A673 (cell line): ENCODE measurements around the gene NKX2-3. TPM values are rescaled to one million over a fixed set of nuclear protein-coding genes. Genes with fewer than 3 reads are reported as not detected.

Experiments used
- BruUV-seq: library from RNA; stranded (reverse); fragments of 400-500 nt; replicated peaks from 2 replicates; lab custom pipeline; 2021; lab: Mats Ljungman, UMichigan
- CTCF ChIA-PET: fragments of 300-600 bp; sonication (Branson Sonifier 250); formaldehyde crosslinking; loops from one replicate; lab custom pipeline; 2022; ENCODE audit warnings: antibody characterized with exemption; lab: Charles Lee
- POLR2A ChIA-PET: fragments of 300-600 bp; sonication (Branson Sonifier 250); formaldehyde crosslinking; loops from one replicate; lab custom pipeline; 2022; ENCODE audit warnings: antibody characterized with exemption; ENCODE audit not compliant: low non-redundant PET; lab: Charles Lee
- DNase-seq: peaks from one replicate; pipeline ENCODE4 v3.0.0-alpha.2; 2015; ENCODE audit warnings: low spot score
- H3K27ac ChIP-seq: fragments of 200-600 bp; sonication (generic); 2 replicates; pipeline ENCODE4 v1.5.1; 2016; ENCODE audit warnings: mixed run types, low read depth, mild to moderate bottlenecking, mixed read lengths, antibody characterized with exemption, low read length; ENCODE audit not compliant: poor library complexity, severe bottlenecking
- H3K27me3 ChIP-seq: fragments of 200-600 bp; sonication (generic); replicated peaks from 2 replicates; pipeline ENCODE4 v1.6.1; 2017; ENCODE audit warnings: mixed run types, low read depth, mild to moderate bottlenecking, mixed read lengths, antibody characterized with exemption, low read length; ENCODE audit not compliant: insufficient read depth, poor library complexity
- H3K36me3 ChIP-seq: fragments of 200-600 bp; sonication (generic); 2 replicates; pipeline ENCODE4 v1.6.1; 2016; ENCODE audit warnings: mixed run types, mild to moderate bottlenecking, mixed read lengths, antibody characterized with exemption, low read length; ENCODE audit not compliant: insufficient read depth, poor library complexity, severe bottlenecking
- H3K4me1 ChIP-seq: fragments of 200-600 bp; sonication (generic); 2 replicates; pipeline ENCODE4 v1.6.1; 2017; ENCODE audit warnings: mixed run types, mild to moderate bottlenecking, mixed read lengths, antibody characterized with exemption, low read length; ENCODE audit not compliant: insufficient read depth, poor library complexity, severe bottlenecking
- H3K4me3 ChIP-seq: fragments of 200-600 bp; sonication (generic); 2 replicates; pipeline ENCODE4 v1.5.1; 2016; ENCODE audit warnings: low read depth, mixed run types, mild to moderate bottlenecking, mixed read lengths, low read length; ENCODE audit not compliant: poor library complexity, severe bottlenecking
- H3K9me3 ChIP-seq: fragments of 200-600 bp; sonication (generic); 2 replicates; pipeline ENCODE4 v1.6.1; 2016; ENCODE audit warnings: mixed run types, low read depth, mild to moderate bottlenecking, mixed read lengths, antibody characterized with exemption, low read length; ENCODE audit not compliant: poor library complexity, severe bottlenecking
- CTCF ChIP-seq: fragments of 300-800, 200-600 bp; sonication (generic); conservative IDR thresholded peaks from 2 replicates; pipeline ENCODE4 v1.5.1; 2017; ENCODE audit warnings: low read depth, mild to moderate bottlenecking, antibody characterized with exemption, low read length, moderate library complexity, mixed read lengths
- EZH2 ChIP-seq: fragments of 200-600 bp; sonication (generic); IDR thresholded peaks from 2 replicates; pipeline ENCODE4 v1.6.1; 2017; ENCODE audit warnings: borderline replicate concordance, low read depth, mild to moderate bottlenecking, mixed read lengths, antibody characterized with exemption, low read length; ENCODE audit not compliant: poor library complexity, severe bottlenecking
- intact Hi-C: fragments of 100-400 bp; cut with micrococcal nuclease; formaldehyde crosslinking; loops from one replicate; pipeline ENCODE4 v1.10.0; 2022; ENCODE audit not compliant: unreplicated experiment
- total RNA-seq: library from RNA; stranded (reverse); gene quantifications from 2 replicates; pipeline ENCODE4 v1.2.3, GENCODE V29; 2021

The NKX2-3 gene
- total RNA-seq, 1 experiment from 2014 or later = not detected

- H3K9me3 ChIP-seq = no peaks in the 10 kb centered on the region
- intact Hi-C loops = no loop called here
- BruUV-seq = no TSS peak
- TF ChIP-seq EZH2 (no peak), CTCF (no peak)
- ChIA-PET POLR2A (no interaction called here), CTCF (no interaction called here)
- DNase-seq = no peak
- H3K4me1 ChIP-seq = no peaks in the 10 kb centered on the region
- H3K27ac ChIP-seq = no peak overlapping the region
- H3K36me3 ChIP-seq = no peaks in the 10 kb centered on the region
- H3K27me3 ChIP-seq = peaks cover 13% of the 10 kb centered on the region
- no peak overlapping the region for H3K4me3 ChIP-seq
These were observed 37.2 kb downstream of the NKX2-3 start for GRCh38 chr10:99569961-99570360.

GRCh38 chr10:99571816-99572215, 39.1 kb downstream of the NKX2-3 start:
- CTCF ChIA-PET = no interaction called here
- DNase-seq = no peak
- no TSS peak for BruUV-seq
- Histone ChIP-seq H3K27ac (no peak overlapping the region), H3K4me3 (no peak overlapping the region), H3K36me3 (no peaks in the 10 kb centered on the region), H3K4me1 (no peaks in the 10 kb centered on the region), H3K9me3 (no peaks in the 10 kb centered on the region), H3K27me3 (peaks cover 10% of the 10 kb centered on the region)
- no peak for TF ChIP-seq EZH2
- TF ChIP-seq CTCF = no peak
- POLR2A ChIA-PET = no interaction called here
- intact Hi-C loops = no loop called here

- POLR2A ChIA-PET = no interaction called here
- CTCF ChIA-PET = no interaction called here
- no peak for DNase-seq
- Histone ChIP-seq H3K4me1 (no peaks in the 10 kb centered on the region), H3K4me3 (no peak overlapping the region), H3K36me3 (no peaks in the 10 kb centered on the region), H3K9me3 (no peaks in the 10 kb centered on the region), H3K27ac (no peak overlapping the region), H3K27me3 (peaks cover 10% of the 10 kb centered on the region)
- TF ChIP-seq CTCF (no peak), EZH2 (no peak)
- intact Hi-C loops = no loop called here
- BruUV-seq = no TSS peak
These were observed 41.0 kb downstream of the NKX2-3 start for GRCh38 chr10:99573790-99574189.
